Kidney (tissue), 14 donors: Measurements from ENCODE around the gene MYH11. TPM values are rescaled to one million over a fixed set of nuclear protein-coding genes. Genes with fewer than 3 reads are reported as not detected.

Experiments
- DNase-seq, 5 donors: peaks; one replicate each; pipeline ENCODE4 v3.0.0-alpha.2; 2013 to 2020
- FAIRE-seq: peaks from 2 replicates; lab custom pipeline; 2012; peaks lifted over from hg19 to GRCh38; lab: Jason Lieb, UNC
- H3K27ac ChIP-seq, 2 donors: one replicate each; pipeline ENCODE4 v1.7.0; 2013; ENCODE audit warnings: low read depth in 2 of 2, low read length in 2 of 2, inconsistent platforms in 1 of 2
- H3K27me3 ChIP-seq: one replicate; pipeline ENCODE4 v1.7.1; 2013; ENCODE audit warnings: low read length, inconsistent platforms; ENCODE audit not compliant: control insufficient read depth, insufficient read depth
- H3K36me3 ChIP-seq, 3 donors: one replicate each; pipeline versions ENCODE4 v1.7.0 to v1.7.1; 2013; ENCODE audit warnings: low read length in 3 of 3, control low read depth in 1 of 3, inconsistent platforms in 1 of 3; ENCODE audit not compliant: insufficient read depth in 3 of 3, control insufficient read depth in 2 of 3
- H3K4me1 ChIP-seq, 3 donors: one replicate each; pipeline versions ENCODE4 v1.7.0 to v1.7.1; 2013; ENCODE audit warnings: low read length in 3 of 3, inconsistent platforms in 1 of 3, low read depth in 1 of 3; ENCODE audit not compliant: control insufficient read depth in 2 of 3, insufficient read depth in 2 of 3
- H3K4me3 ChIP-seq, 3 donors: one replicate each; pipeline versions ENCODE4 v1.7.0 to v1.8.1; 2013; ENCODE audit warnings: low read length in 3 of 3, control low read depth in 1 of 3, inconsistent platforms in 1 of 3
- H3K9ac ChIP-seq, 3 donors: one replicate each; pipeline versions ENCODE4 v1.7.0 to v1.7.1; 2013; ENCODE audit warnings: low read length in 3 of 3, control low read depth in 1 of 3, inconsistent platforms in 1 of 3
- H3K9me3 ChIP-seq, 3 donors: one replicate each; pipeline versions ENCODE4 v1.7.0 to v1.7.1; 2013; ENCODE audit warnings: low read length in 3 of 3, control low read depth in 1 of 3, inconsistent platforms in 1 of 3; ENCODE audit not compliant: control insufficient read depth in 2 of 3, insufficient read depth in 1 of 3
- intact Hi-C: fragments of 100-400 bp; cut with DNase I; formaldehyde crosslinking; loops from one replicate; pipeline ENCODE4 v1.11.1; 2022
- polyA plus RNA-seq: library from polyadenylated mRNA; stranded (reverse); fragments of 350-450 nt; fragmentation: Illumina TruSeq; extraction: RNeasy Lipid Tissue Mini Kit (QIAGEN cat#74804); gene quantifications from one replicate; pipeline ENCODE4 v1.2.3, GENCODE V29; 2014; ENCODE audit warnings: low read depth, low replicate concordance; ENCODE audit not compliant: insufficient read depth
- total RNA-seq: library from RNA; stranded (reverse); fragmentation: NEBNext Ultra II Directional; extraction: Animal tissue kit (Norgen Biotek cat#: 25700); gene quantifications from one replicate; pipeline ENCODE4 v1.2.1, GENCODE V29; 2021
- TF ChIP-seq, protein P1 (sequence below): IDR thresholded peaks from 3 replicates; pipeline ENCODE4 v1.5.1; 2012; ENCODE audit warnings: mild to moderate bottlenecking, moderate library complexity, borderline replicate concordance; ENCODE audit not compliant: insufficient read depth; ENCODE audit errors: extremely low read depth
- donor health status: control.
- donor health status: control.
- donor health status: control.
- donor health status: control.
- donor health status: control.
- donor health status: DM: yes; HTN: yes; CAD: no.
- donor health status: Normal renal cell carcinoma (clear cell type).

Gene MYH11
- total and polyA plus RNA-seq, 2 donors from 2014 or later, result 40.2 to 175 TPM

DNA sequence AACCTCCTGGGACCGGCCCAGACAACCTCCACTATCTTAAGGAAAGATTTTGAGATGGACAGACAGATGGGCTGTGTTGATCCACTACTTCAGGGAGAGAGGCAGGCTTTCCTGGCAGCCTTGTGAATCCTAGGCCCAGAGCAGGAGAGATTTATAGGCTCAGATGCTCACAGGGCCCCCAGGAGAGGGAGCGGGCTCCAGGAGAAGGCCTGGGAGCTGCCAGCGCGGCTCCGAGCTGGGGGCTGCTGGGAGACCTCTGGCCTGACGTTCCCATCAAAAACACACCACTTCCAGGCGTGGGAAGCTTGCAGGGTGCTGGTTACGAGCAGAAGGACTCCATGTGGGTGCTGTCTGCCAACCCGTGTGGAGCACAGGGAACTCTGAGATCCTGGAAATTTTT is 53.2 kb downstream of the MYH11 start:
- H3K36me3 ChIP-seq, result no peaks in the 10 kb centered on the region
- no peaks in the 10 kb centered on the region for H3K9me3 ChIP-seq
- H3K4me1 ChIP-seq, result no peaks in the 10 kb centered on the region
- DNase-seq (peak in 3 of 5 donors; percentile 17 to 36 (median 23)), FAIRE-seq (no peak)
- no peak overlapping the region for H3K27ac ChIP-seq
- intact Hi-C loops, result no loop called here
- H3K9ac ChIP-seq, result no peak overlapping the region
- TF ChIP-seq, protein P1, sequence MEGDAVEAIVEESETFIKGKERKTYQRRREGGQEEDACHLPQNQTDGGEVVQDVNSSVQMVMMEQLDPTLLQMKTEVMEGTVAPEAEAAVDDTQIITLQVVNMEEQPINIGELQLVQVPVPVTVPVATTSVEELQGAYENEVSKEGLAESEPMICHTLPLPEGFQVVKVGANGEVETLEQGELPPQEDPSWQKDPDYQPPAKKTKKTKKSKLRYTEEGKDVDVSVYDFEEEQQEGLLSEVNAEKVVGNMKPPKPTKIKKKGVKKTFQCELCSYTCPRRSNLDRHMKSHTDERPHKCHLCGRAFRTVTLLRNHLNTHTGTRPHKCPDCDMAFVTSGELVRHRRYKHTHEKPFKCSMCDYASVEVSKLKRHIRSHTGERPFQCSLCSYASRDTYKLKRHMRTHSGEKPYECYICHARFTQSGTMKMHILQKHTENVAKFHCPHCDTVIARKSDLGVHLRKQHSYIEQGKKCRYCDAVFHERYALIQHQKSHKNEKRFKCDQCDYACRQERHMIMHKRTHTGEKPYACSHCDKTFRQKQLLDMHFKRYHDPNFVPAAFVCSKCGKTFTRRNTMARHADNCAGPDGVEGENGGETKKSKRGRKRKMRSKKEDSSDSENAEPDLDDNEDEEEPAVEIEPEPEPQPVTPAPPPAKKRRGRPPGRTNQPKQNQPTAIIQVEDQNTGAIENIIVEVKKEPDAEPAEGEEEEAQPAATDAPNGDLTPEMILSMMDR, result no peak
- H3K27me3 ChIP-seq, result no peaks in the 10 kb centered on the region
- no peak overlapping the region for H3K4me3 ChIP-seq

DNA sequence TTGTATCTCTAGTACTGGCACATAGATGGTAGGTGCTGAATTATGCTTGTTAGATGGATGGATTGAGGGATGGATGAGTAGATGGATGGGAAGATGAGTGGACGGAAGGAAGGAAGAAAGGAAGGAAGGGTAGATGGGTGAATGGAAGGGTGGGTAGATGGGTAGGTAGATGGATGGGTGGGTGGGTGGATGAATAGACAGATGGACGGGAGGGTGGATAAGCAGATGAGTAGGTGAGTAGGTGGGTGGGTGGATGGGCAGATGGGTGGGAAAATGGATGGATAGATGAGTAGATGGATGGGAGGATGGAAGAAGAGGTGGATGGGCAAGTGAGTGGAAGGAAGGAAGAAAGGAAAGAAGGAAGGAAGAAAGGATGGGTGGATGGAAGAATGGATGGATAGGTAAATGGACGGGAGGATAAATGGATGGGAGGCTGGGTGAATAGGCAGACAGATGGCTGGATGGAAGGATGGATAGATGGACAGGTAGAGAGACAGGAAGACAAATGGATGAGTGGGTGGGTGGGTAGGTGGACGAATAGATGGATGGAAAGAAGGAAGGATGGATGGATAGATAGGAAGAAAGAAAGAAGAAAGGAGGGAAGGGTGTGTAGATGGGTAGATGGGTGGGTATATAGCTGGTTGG is 56.9 kb downstream of the MYH11 start:
- H3K27me3 ChIP-seq, result no peaks in the 10 kb centered on the region
- no peaks in the 10 kb centered on the region for H3K4me1 ChIP-seq
- DNase-seq, result no peak
- H3K9me3 ChIP-seq, result peaks cover 0 to 4% (median 0%) of the 10 kb centered on the region in 3 donors
- H3K4me3 ChIP-seq, result no peak overlapping the region
- FAIRE-seq, result no peak
- no peak overlapping the region for H3K9ac ChIP-seq
- intact Hi-C loops, result no loop called here
- no peaks in the 10 kb centered on the region for H3K36me3 ChIP-seq
- no peak overlapping the region for H3K27ac ChIP-seq
- TF ChIP-seq, protein P1, result no peak

DNA sequence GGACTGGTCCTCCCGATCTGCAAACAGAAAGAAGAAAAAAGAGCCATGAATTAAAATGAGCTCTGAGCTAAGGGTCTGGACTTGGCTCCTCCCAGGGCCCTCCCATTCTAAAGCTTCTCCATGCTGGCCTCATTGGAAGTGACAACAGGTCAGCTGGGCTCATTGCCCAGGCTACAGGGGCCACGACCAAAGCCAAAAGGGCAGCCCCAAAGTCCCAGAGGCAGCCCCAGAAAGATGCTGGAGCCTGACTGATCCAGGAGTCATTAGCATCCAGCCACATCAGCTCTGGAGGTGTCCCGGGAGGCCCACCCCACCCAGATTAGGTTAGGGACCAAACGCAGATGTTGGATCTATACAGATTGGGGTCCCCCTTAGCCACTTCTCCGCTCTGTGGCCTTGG is 58.2 kb downstream of the MYH11 start:
- H3K27me3 ChIP-seq, result no peaks in the 10 kb centered on the region
- TF ChIP-seq, protein P1, result no peak
- no peaks in the 10 kb centered on the region for H3K36me3 ChIP-seq
- FAIRE-seq (no peak), DNase-seq (no peak)
- H3K27ac ChIP-seq, result no peak overlapping the region
- intact Hi-C loops, result no loop called here
- no peak overlapping the region for H3K9ac ChIP-seq
- no peak overlapping the region for H3K4me3 ChIP-seq
- H3K4me1 ChIP-seq, result no peaks in the 10 kb centered on the region
- peaks cover 0 to 4% (median 0%) of the 10 kb centered on the region in 3 donors for H3K9me3 ChIP-seq
